UCSD-AML1 (cell line): ENCODE data around the gene RPS25.
"Not testable (repeated sequence)": the region's sequence is repeated elsewhere in the genome, so short reads cannot be mapped to it uniquely, and the experiment has no call there.

Experiments used
- DNase-seq: peaks from one replicate; lab custom pipeline; 2025; ENCODE audit not compliant: unreplicated experiment; lab: John Stamatoyannopoulos, UW

Gene RPS25

GRCh38 chr11:118975771-118976709 is 42.1 kb downstream of the RPS25 start:
- no peak for DNase-seq

- no peak for DNase-seq
Measured at GRCh38 chr11:118973985-118974384, 44.2 kb downstream of the RPS25 start.

- DNase-seq = no peak
Measured at GRCh38 chr11:118971646-118972045, 46.5 kb downstream of the RPS25 start, which contains the start of gene FOXR1. Gene FOXR1 (plus strand): TSS chr11:118971761. CDS start chr11:118971932, 171 bp downstream.

- DNase-seq = not testable (repeated sequence)
Measured at GRCh38 chr11:118969508-118969907, 48.6 kb downstream of the RPS25 start.
